Islet precursor cell (in vitro differentiated cells): ENCODE measurements around the gene WDFY4.
A peak's percentile ranks its signal among the peaks of the same experiment; 100 is the strongest.

Experiments
- DNase-seq: peaks from one replicate; pipeline ENCODE4 v3.0.0-alpha.2; 2018

WDFY4 gene

DNA sequence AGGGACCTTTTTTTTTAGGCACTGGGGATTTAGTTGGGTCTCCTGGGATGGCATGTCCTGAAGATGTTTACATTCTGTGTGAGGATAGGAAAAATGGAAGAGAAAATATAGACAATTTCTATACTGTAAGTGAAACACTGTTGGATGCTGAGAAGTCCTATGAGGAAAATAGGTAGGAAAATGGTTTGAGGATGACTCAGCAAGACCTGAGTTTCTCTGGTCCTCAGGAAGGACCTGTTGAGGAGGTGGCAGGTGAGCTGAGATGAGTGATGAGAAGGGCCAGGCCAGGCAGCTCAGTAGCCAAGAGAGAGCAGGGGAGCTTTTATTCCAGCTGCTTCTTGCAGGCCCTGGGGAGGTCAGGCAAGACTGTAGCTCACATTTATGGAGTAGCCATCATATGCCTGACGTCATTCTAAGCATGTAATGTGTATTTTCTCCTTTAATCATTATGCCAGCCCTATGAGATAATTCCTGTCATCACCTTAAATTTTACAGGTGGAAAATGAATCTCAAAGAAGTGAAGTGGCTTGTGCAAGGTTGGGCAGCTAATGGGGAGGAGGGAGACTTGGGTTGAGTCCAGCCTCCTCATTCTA is 274.0 kb downstream of the WDFY4 start:
- DNase-seq: no peak

- DNase-seq: no peak
Measured at GRCh38 chr10:48964038-48964437, 279.4 kb downstream of the WDFY4 start.

DNA sequence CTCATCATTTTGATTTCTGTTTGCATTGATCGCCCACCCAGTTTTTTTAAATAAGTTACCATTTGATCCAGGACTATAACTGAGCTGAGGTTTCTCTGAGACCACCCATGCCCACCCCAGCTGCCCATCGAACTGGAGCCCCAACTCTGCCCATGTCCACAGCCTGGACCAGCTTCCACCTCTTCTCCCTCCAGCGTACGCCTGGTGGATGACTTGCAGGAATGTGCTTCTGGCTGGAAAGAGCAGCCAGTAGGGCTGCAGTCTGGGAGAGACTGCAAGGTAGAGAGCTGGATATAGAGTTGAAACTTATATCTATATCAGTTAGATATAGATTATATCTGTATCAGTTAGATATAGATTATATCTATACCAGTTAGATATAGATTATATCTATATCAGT is 280.8 kb downstream of the WDFY4 start:
- no peak for DNase-seq

GRCh38 chr10:48968036-48968435 is 283.4 kb downstream of the WDFY4 start:
- DNase-seq: no peak

GRCh38 chr10:48970046-48970445 is 285.4 kb downstream of the WDFY4 start:
- DNase-seq: no peak

DNA sequence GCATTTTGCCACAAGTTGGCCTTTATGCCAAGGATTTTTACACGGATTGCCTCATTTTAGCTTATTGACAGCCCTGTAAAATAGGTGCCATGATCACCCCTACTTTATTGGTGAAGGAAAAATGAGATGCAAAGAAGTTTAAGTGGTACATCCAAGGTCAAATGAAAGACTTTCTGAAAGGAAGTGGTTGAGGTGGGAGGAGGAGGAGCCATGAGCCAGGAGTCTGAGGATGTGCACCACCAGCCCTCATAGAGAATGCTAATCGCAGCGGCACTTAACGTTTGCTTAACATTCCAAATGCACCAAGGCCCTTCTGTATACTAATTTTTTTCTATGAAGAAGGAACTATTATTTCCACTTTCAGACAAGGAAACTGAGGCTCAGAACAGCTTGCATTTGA is 286.0 kb downstream of the WDFY4 start:
- no peak for DNase-seq

GRCh38 chr10:48973065-48973464 is 288.4 kb downstream of the WDFY4 start:
- no peak for DNase-seq

DNA sequence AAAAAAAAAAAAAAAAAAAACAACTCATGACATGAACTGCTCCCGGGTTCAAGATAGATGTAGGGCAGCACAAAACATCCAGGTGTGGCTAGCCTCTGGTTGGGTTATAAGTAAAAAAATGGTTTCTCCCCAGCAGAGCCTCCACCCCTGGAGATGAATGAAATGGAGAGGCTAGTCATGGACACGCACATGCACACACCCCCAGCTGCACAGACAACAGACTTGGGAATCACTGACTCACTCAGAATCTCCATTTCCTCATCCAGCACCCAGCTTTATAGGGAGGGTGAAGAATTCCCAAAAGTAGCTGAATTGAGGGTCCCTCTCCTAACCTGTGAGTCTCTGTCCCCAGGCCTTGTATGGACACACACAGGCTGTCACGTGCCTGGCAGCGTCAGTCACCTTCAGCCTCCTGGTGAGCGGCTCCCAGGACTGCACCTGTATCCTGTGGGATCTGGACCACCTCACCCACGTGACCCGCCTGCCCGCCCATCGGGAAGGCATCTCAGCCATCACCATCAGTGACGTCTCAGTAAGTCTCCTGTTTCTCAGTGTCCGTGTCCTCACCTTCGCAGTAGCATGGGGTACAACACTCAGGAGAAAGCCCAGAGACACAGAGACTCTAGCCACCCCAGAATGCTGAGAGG is 290.0 kb downstream of the WDFY4 start:
- no peak for DNase-seq

- no peak for DNase-seq
Measured at GRCh38 chr10:48976196-48976595, 291.5 kb downstream of the WDFY4 start.

DNA sequence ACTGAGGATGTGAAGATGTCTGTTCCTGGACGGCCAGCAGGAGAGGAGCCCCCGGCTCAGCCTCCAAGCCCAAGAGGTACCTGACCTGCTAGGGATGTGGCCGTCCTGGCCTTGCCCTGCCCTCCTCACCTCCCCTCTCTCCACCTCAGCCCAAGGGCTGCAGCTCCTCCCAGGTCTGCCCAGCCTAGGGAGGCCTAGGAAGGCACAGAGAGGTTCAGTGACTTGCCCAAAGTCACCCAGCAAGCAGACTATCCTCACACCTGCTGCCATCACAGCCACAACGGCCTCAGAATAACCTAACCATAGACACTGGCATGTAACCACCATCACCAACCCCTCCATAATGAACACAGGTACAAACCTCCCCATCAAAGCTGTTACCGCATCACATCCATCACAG is 293.6 kb downstream of the WDFY4 start:
- no peak for DNase-seq

DNA sequence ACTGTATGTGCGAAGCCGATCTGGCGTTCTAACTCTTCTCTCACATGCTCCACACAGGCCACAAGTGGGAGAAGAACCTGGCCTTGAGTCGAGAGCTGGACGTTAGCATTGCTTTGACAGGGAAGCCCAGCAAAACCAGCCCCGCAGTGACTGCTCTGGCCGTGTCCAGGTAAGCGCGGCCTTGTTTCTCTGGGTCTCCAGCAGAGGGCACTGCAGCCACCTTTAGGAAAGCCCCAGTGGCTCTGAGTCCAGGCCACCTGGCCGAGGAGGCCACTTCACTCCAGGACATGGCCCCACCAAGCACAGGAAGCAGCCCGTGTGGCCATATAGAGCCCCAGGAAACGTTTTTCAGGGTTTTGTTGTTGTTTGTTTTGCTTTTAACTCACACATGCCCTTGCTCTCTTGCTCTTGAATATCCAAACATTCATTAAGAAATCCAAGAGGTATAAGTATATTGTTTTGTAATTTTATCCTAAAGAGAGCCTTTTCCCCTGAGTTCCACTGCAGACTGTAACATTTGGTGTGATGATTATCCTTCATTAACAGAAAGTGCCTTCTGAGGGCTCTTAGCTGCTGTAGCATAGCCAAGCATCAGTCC is 296.7 kb downstream of the WDFY4 start:
- peak; percentile 90 for DNase-seq

DNA sequence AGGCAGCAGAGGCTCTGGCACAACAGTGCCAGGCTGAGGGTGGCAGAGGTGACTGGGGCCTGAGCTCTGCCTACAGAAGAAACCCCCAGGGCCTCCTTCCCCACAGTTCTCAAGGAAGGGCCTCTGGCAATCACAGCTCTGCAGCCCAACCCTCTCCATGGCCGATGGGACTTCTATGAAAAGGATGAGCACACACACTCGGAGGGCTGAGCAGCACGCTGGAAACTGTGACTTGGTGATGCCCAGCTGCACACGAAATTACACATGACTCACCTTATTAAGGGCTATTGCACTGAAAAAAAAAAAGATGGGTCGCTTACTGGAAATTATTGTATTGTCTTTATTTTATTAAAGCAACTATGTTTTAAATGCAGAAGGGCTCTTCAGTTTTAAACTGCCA is 297.9 kb downstream of the WDFY4 start:
- no peak for DNase-seq

DNA sequence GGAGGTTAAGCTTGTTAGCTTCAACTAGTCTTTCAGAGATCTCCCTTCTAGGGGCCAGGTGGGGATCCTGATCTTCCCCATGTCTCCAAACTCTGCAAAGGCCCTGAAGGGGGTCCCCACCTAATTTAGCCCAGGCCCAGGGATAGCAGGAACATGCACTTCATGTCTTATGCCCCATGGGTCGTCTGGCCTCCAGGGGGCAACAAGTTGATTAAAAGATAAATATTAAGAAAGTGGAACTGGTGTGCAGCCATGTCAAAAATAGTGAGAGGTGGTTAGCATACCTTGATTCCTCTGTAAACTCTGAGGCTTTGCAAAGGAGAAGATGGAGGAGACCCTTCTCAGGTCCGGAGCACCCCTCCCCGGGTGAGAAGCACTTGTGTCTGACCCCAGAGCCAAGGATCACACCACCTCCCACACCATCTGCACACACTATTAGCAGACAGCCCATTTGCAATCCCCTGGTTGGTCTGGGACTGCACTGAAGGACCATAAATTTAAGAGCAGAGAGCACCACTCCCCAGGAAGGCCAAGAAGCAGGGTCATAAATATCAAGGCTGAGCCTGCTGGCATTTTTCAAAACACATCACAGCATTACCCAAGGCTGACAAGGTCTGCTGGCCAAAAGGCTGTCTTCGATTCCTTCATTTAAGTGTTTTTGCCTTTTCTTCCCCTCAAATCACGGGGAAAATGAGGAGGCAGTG is 299.1 kb downstream of the WDFY4 start:
- DNase-seq: no peak

DNA sequence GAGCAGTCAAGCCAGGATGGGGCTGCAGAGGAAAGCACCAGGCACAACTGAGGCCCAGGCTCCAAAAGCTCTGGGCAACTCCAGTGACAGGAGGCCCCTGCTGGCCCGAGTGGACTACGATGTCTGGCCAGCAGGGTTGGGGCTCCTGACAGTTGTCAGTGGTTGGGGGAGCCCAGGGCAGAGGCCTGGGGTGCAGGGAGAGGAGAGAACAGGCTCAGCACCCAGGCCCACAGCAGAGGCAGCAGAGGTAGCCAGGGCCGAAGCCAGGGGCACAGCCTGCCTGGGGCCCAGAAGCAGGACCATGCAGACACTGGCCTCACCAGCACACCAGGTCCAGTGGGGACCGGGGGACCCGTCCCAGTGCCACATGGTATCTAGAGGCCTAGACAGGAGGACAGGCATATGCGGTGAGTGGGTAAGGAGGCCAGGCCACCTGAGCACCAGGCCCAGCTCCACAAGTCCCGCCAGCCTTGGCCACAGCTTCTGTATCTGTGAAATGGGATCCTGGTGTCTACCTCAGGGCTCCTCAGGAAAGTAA is 301.0 kb downstream of the WDFY4 start:
- DNase-seq: no peak

DNA sequence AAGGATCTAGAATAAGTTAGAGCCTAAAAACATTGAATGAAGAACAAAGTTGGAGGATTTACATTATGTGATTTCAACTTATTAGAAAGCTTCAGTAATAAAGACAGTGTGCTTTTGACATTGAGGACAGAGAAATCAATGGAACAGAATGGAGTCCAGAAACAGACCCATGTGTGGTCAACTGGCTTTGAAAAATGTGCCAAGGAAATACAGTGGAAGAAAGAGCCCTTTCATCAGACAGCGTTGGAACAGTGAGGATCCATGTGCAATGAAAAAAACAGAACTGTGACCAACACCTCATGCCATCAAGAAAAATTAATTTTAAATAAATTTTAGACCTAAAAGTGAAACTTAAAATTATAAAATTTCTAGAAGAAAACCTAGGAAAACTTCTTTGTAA is 305.6 kb downstream of the WDFY4 start:
- no peak for DNase-seq

- DNase-seq: no peak
Measured at GRCh38 chr10:48993627-48994026, 309.0 kb downstream of the WDFY4 start.

DNA sequence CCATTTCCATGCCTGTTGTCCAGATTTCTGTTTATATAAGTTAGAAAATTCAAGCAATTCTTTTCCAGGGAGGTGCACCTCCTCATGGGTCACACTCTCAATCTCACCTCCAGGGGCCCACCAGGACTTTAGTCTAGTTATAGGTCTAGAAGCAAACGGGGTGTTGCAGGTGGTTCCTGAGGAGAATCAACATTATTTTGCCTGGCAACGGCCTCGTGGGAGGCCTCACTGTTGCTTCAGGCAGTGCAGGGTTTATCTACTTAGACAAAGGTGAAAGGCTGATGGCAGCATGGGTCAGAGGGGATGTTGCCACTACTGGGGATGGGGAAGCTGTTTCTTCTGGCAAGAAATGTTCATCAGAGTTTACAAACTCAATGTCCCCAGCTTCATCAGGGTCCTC is 311.7 kb downstream of the WDFY4 start:
- peak; percentile 23 for DNase-seq

- DNase-seq: peak; percentile 24
Measured at GRCh38 chr10:48999346-48999745, 314.7 kb downstream of the WDFY4 start.

DNA sequence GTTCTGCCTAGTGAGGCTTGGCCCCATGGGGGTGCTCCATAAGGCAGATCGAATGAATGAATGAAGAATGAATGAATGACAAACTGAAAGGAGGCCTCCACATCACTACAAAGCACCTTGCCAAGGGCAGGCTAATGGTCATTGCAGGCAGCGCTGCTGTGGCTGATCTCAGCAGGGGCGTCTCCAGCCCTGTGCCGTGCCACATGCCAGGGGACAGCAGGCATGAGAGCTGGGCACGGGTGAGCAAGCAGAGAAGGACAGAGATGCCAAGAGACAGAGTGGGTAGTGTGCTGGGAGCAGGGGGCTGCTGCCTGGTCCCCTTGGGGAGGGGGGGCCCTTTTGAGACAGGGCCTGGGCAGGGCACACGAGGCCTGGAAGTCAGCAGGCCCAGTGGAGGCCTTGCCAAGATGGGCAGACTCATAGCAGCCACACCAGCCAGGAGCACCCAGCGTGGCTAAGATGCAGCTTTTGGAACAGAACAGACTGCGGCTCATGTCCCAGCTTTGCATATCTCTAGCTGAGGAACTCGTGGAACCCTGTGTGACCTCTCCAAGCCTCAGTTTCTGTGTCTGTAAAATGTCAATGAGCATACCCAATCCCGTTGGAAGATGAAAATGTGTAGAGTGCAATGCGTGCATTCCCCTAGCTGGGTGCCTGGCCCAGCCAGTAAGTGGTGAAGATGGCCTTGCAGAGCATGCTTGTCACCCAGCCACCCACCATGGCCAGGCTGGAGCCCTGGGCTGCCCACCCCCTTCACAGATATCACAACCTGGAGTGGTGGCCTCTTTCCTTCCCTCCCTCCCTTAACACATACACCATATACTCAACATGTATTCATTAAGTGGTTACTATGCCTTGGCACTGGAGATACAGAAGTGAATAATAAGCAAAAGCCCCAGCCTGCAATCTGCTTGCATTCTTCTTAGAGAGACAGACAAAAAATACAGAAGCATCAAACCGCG is 316.0 kb downstream of the WDFY4 start:
- peak; percentile 27 for DNase-seq

DNA sequence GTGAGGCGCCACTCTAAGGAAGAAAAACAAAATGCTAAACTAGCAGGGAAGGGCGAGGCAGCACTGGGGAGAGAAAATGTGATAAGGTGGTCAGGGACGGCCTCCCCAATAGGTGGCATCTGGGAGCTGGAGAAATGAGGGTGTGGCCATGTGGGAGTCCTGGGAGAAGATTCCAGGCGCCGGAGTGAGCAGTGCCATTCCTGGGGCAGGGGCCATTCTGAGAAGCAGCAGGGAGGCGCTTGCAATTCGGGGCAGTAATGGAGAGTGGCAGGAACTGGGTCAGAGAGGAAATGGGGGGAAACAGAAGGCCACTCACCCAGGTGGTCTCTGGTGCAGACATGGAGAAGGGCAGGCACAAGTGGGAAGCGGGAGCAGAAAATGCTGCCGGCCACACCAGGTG is 316.7 kb downstream of the WDFY4 start:
- peak; percentile 70 for DNase-seq

DNA sequence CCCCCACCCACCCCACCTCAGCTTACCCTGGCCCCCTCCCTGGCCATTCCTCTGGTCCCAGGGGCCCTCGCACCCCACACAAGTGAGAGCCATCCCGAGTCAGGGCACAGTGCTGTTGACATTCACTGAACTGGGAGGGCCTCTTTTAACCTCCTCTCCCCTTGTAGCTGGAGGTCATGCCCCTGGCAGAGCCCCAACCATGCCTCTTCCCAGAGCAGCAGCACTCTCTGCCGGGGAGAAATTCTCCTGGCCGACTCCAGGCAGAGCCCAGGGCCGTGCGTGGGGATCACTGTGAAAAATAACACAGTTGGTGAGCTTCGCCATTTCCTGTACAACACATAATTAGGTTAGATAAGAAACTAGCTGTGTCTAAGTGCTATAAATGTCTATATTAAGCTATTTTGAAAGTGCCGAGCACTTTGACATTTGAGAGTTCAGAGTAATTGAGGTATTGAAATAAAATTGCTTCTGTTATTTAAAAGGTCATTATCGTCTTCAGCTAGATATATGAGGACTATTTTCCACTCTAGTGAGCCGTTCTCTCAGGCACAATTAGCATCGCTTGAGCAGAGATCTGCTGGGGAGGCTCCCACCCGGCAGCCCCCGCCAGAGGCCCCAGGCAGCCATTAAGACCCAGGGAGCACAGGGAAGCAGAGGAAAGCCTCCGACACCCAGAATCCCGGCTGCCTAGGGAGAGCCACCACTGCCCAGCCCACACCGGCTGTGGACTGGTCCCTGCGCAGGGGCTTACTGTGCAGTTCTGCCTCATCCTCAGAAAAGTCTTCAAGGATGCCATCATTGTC is 317.4 kb downstream of the WDFY4 start:
- peak; percentile 43 for DNase-seq

DNA sequence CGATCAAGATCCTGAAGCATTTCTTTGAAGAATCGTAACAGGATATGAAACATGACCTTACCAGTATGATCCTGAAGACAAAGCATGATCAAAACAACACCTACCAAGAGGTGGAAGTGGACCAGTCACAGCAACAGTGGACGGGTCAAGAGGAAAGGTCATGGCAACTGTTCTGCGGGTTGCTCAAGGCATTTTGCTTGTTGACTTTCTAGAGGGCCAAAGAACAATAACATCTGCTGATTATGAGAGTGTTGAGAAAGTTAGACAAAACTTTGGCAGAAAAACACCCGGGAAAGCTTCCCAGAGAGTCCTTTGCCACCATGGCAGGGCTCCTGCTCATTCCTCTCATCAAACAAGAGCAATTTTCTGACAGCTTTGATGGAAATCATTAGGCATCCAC is 320.6 kb downstream of the WDFY4 start:
- DNase-seq: peak; percentile 2
